DND-41 (cell line): ENCODE data around the gene TMEM117.

Experiments used
- ATAC-seq: fragments of 200-7000 bp; cut with Tn5 transposase; 3 replicates; pipeline ENCODE4 v1.9.1; 2021; ENCODE audit warnings: low read depth; ENCODE audit not compliant: insufficient read depth
- DNase-seq: peaks from one replicate; pipeline ENCODE4 v3.0.0-alpha.2; 2020
- H2AFZ ChIP-seq: 2 replicates; pipeline ENCODE4 v1.6.0; 2012; ENCODE audit warnings: low read depth, low read length
- H3K27ac ChIP-seq: 2 replicates; pipeline ENCODE4 v1.5.1; 2012; ENCODE audit warnings: low read length, inconsistent platforms
- H3K27me3 ChIP-seq: fragments of 200-600 bp; sonication (generic); 2 replicates; pipeline ENCODE4 v1.6.0; 2012; ENCODE audit warnings: low read length, mild to moderate bottlenecking, inconsistent platforms; ENCODE audit not compliant: insufficient read depth, poor library complexity
- H3K36me3 ChIP-seq: 2 replicates; pipeline ENCODE4 v1.5.1; 2012; ENCODE audit warnings: low read length, inconsistent platforms; ENCODE audit not compliant: insufficient read depth
- H3K4me1 ChIP-seq: 2 replicates; pipeline ENCODE4 v1.5.1; 2012; ENCODE audit warnings: mild to moderate bottlenecking, low read length; ENCODE audit not compliant: insufficient read depth
- H3K4me2 ChIP-seq: 2 replicates; pipeline ENCODE4 v1.6.0; 2012; ENCODE audit warnings: mild to moderate bottlenecking, moderate library complexity, low read length, inconsistent platforms; ENCODE audit not compliant: insufficient read depth
- H3K4me3 ChIP-seq, 2 experiments: fragments of 200-600 bp in 1 of 2; shearing (Covaris generic) in 1 of 2; 2 replicates each; pipeline ENCODE4 v1.5.1; 2012 to 2016; ENCODE audit warnings: inconsistent platforms in 2 of 2, low read length in 2 of 2, mild to moderate bottlenecking in 2 of 2, low read depth in 1 of 2, moderate library complexity in 1 of 2
- H3K79me2 ChIP-seq: 2 replicates; pipeline ENCODE4 v1.6.0; 2012; ENCODE audit warnings: low read length, inconsistent platforms; ENCODE audit not compliant: insufficient read depth
- H3K9ac ChIP-seq: 2 replicates; pipeline ENCODE4 v1.6.0; 2012; ENCODE audit warnings: low read depth, mild to moderate bottlenecking, inconsistent platforms, low read length, moderate library complexity
- H3K9me3 ChIP-seq: 2 replicates; pipeline ENCODE4 v1.5.1; 2012; ENCODE audit warnings: low read length, moderate library complexity, mild to moderate bottlenecking, inconsistent platforms; ENCODE audit not compliant: insufficient read depth, severe bottlenecking
- H4K20me1 ChIP-seq: 2 replicates; pipeline ENCODE4 v1.6.0; 2012; ENCODE audit warnings: low read length; ENCODE audit not compliant: insufficient read depth
- EZH2 ChIP-seq: IDR thresholded peaks from 3 replicates; pipeline ENCODE4 v1.6.1; 2012; ENCODE audit warnings: borderline replicate concordance, low read depth, mild to moderate bottlenecking, moderate library complexity, low read length, inconsistent platforms; ENCODE audit not compliant: severe bottlenecking
- TF ChIP-seq, protein P1 (sequence below): IDR thresholded peaks from 2 replicates; pipeline ENCODE4 v1.5.1; 2012; ENCODE audit warnings: borderline replicate concordance, low read length, moderate library complexity, mild to moderate bottlenecking; ENCODE audit not compliant: poor library complexity, severe bottlenecking; ENCODE audit errors: extremely low read depth

Gene TMEM117

DNA sequence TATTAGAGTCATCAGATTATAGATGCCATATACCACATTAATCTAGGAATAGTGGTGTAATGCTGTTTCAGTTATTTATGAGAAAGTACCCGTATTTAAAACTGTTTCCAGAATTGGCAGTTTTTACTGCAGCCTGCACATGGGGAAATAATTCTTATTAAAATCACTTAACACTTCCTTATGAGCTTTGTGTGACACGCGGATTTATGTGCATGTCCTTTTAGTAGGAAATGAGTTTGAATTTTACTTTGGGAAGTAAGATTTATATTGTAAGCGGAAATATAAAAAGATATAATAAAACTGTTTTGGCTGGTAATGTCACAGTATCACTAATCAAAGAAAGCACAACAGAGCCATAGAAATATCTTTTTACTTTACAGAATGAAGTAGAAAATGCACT lies 132.9 kb downstream of the TMEM117 start:
- Histone ChIP-seq H3K36me3 (no peaks in the 10 kb centered on the region), H4K20me1 (no peaks in the 10 kb centered on the region), H2AFZ (no peak overlapping the region), H3K79me2 (no peaks in the 10 kb centered on the region), H3K9ac (no peak overlapping the region), H3K27me3 (no peaks in the 10 kb centered on the region), H3K4me2 (no peak overlapping the region), H3K9me3 (no peaks in the 10 kb centered on the region), H3K27ac (no peak overlapping the region), H3K4me3 (no peak overlapping the region), H3K4me1 (no peaks in the 10 kb centered on the region)
- TF ChIP-seq EZH2, result no peak
- TF ChIP-seq, protein P1, sequence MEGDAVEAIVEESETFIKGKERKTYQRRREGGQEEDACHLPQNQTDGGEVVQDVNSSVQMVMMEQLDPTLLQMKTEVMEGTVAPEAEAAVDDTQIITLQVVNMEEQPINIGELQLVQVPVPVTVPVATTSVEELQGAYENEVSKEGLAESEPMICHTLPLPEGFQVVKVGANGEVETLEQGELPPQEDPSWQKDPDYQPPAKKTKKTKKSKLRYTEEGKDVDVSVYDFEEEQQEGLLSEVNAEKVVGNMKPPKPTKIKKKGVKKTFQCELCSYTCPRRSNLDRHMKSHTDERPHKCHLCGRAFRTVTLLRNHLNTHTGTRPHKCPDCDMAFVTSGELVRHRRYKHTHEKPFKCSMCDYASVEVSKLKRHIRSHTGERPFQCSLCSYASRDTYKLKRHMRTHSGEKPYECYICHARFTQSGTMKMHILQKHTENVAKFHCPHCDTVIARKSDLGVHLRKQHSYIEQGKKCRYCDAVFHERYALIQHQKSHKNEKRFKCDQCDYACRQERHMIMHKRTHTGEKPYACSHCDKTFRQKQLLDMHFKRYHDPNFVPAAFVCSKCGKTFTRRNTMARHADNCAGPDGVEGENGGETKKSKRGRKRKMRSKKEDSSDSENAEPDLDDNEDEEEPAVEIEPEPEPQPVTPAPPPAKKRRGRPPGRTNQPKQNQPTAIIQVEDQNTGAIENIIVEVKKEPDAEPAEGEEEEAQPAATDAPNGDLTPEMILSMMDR, result no peak
- ATAC-seq (no peak), DNase-seq (no peak)

DNA sequence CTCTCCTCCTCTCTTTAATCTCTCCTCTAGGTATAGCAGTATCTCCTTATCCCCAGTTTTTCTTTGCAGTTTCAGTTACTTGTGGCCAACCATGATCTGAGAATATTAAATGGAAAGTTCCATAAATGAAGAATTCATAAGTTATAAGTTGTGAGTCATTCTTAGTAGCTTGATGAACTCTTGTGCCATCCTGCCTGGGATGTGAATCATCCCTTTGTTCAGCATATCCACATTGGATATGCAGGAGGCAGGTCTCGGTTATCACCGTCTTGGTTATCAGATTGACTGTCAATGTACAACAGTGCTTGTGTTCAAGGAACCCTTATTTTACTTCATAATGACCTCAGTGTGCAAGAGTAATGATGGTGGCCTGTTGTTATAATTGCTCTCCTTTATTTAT lies 134.0 kb downstream of the TMEM117 start:
- TF ChIP-seq, protein P1, result no peak
- TF ChIP-seq EZH2, result no peak
- H3K9ac ChIP-seq, result no peak overlapping the region
- H3K9me3 ChIP-seq, result no peaks in the 10 kb centered on the region
- no peak overlapping the region for H2AFZ ChIP-seq
- ATAC-seq (no peak), DNase-seq (no peak)
- no peaks in the 10 kb centered on the region for H3K4me1 ChIP-seq
- no peak overlapping the region for H3K27ac ChIP-seq
- H4K20me1 ChIP-seq, result no peaks in the 10 kb centered on the region
- no peak overlapping the region for H3K4me2 ChIP-seq
- H3K36me3 ChIP-seq, result no peaks in the 10 kb centered on the region
- no peaks in the 10 kb centered on the region for H3K27me3 ChIP-seq
- no peak overlapping the region for H3K4me3 ChIP-seq
- H3K79me2 ChIP-seq, result no peaks in the 10 kb centered on the region

DNA sequence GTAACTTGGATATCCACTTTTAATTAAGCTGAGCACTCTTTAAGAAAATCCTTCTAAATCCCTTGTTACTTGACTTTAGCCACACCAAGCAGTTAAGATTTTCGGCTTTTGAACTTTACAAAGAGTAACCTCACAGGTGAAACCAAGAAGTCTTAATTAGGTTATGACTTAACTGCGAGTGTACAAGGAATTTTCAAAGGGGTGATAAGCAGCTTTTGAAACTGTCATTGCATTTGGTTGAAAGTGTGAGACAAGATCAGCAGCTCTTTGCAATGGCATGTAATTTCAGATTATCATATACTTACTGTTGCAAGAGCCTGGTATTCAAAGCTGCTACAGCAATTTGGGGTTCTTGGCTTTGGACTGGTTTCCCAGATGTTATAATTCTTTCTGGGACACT lies 137.5 kb downstream of the TMEM117 start:
- H3K4me1 ChIP-seq, result no peaks in the 10 kb centered on the region
- no peaks in the 10 kb centered on the region for H4K20me1 ChIP-seq
- H3K4me3 ChIP-seq, result no peak overlapping the region
- no peaks in the 10 kb centered on the region for H3K27me3 ChIP-seq
- no peak overlapping the region for H3K9ac ChIP-seq
- no peak overlapping the region for H2AFZ ChIP-seq
- H3K36me3 ChIP-seq, result no peaks in the 10 kb centered on the region
- H3K79me2 ChIP-seq, result no peaks in the 10 kb centered on the region
- TF ChIP-seq, protein P1, result no peak
- no peak for TF ChIP-seq EZH2
- H3K4me2 ChIP-seq, result no peak overlapping the region
- DNase-seq (no peak), ATAC-seq (no peak)
- no peaks in the 10 kb centered on the region for H3K9me3 ChIP-seq
- H3K27ac ChIP-seq, result no peak overlapping the region

DNA sequence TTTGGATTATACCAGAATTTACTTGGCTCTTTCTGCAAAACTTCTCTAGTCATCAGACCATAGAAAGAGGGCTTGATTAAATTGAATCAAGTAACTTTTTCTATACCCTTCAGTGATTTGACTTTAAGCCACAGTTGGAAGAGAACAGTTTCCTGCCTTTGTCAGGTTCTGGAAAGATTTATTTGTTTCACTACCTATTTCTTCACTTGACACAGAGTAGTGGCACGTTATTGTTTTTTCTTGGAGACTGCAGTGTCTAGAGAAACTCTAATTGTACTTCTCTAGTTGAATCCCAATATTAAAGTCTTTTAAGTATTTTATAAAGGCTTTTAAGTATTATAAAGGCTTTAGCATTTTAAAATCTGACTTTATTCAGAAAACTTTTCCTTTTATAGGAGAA lies 138.1 kb downstream of the TMEM117 start:
- Histone ChIP-seq H3K79me2 (no peaks in the 10 kb centered on the region), H3K27me3 (no peaks in the 10 kb centered on the region), H2AFZ (no peak overlapping the region), H3K4me3 (no peak overlapping the region), H3K27ac (no peak overlapping the region), H3K4me1 (no peaks in the 10 kb centered on the region), H4K20me1 (no peaks in the 10 kb centered on the region), H3K36me3 (no peaks in the 10 kb centered on the region), H3K9me3 (no peaks in the 10 kb centered on the region), H3K9ac (no peak overlapping the region), H3K4me2 (no peak overlapping the region)
- no peak for DNase-seq
- TF ChIP-seq EZH2, result no peak
- TF ChIP-seq, protein P1, result no peak
- ATAC-seq, result no peak
